ENCODE results near the gene ACOT8. TPM values are rescaled to one million over a fixed set of nuclear protein-coding genes. Genes with fewer than 3 reads are reported as not detected.
"Not testable (repeated sequence)": the region's sequence is repeated elsewhere in the genome, so short reads cannot be mapped to it uniquely, and the experiment has no call there.

ACOT8 gene
- 19.7 TPM for total RNA-seq

DNA sequence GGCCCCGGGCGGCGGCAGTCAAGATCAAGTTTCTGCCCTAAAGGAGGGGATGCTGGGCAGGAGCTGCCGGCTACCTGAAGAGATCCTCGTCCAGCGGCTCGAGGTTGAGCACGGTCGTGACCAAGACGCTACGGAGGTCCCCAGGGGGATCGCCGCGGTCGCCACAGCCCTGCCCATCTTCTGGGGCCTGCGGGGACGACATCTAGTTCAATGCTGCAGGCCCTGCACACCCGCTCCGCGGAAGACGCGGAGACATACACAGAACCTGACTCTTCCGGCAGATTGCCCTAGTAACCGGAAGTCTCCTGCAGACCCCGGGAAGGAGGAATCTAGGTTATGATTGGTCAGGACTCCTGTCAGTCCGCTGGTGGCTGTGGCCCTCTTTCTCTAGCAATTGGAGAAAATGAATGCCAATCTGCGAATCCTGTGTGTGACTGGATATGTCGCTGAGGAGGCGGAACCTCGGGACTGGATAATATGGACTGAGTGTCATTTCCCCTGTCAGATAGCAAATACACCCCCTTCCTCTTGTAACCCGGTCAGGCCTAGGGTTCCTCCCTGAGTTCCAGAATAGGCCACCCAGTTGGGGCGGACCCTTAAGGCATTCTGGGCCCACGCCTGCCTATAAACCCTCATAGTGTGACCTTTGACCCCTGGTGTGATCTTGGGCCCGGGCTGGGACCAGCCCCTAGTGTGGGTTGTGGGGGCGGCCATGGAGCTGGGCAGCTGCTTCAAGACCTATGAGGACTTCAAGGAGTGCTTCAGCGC is at the start of gene ACOT8, which contains the start of gene ZSWIM3:
ACOT8 (minus strand) TSS at position 279 of the 768 bp plus-strand sequence; CDS start at position 202, 77 bp downstream.
ZSWIM3 (plus strand) TSS at position 501 of the 768 bp plus-strand sequence; CDS start at position 713, 212 bp downstream.
- peak; percentile 99 for ATAC-seq
- DNase-seq (ENCODE audit: low spot score) = peak; percentile 95
- intact Hi-C loops (cut with DNase I) = no loop called here

DNA sequence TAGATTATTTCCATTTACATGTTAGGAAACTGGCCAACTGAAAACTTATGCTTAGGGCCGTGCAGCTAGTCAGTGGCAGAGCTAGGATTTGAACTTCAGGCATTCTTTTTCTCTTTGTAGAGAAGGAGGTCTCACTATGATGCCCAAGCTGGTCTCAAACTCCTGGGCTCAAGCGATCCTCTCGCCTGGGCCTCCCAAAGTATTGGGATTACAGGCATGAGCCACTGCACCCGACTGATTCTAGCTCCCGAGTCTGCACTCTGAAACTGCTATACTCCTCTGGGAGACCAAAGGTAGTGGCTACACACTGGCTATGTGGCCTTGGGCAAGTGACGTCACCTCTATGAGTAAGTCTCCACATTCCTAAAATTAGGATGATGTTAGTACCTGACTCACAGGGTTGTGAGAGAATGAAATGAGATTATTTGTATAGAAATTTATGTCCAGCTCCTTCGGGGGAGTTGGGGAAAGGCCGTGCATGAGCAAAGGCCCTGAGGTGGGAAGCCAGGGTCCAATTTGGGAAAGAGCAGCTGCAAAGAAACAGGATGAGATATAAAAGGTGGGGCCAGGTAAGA is 48.4 kb upstream of the ACOT8 start:
- intact Hi-C loops (cut with DNase I) = no loop called here

DNA sequence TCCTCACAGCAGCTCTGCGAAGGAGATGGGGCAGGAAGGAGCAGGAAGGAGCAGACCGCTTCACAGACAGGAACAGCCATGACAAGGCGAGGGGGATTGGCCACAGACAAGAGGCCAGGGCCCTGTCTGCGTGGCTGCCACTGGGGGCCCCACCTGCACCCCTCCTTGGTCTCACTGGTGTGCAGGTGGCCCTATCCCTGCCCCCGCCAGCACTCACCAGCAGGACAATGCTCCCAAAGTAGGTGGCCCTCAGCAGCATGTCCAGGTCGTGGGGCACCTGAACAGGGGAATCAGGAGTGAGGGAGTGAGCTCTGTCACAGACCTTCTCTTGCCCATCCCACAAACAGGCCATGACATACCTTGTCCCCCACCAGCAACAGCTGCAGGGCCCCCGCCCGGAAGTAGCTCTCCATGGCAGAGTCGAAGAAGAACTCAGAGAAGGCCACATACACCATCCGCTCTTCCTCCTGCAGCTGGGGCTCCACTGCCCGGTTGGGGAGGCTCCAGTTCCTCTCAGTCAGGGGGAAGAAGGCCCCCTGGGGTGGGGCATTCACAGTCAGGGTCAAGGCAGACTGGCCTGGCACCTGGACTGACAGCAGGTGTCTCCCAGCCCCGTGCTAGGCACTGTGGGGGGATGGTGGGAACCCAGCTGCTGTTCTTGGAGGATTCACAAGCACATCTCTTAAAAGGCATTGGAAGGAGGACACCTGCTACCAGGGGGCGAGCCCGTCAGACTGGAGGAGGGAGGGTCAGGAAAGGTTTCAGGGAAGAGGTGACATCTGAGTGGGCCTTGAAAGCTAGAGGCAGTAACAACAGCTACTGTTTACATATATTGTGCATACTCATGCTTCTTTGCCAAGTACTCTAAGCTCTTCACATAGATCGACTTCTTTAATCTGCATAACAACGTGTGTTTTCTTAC is 47.7 kb upstream of the ACOT8 start:
- ATAC-seq = no peak
- intact Hi-C loops (cut with DNase I) = no loop called here
- no peak for DNase-seq (ENCODE audit: low spot score)

More for the DNA sequence above, 48.4 kb upstream of the ACOT8 start:
- DNase-seq (ENCODE audit: low spot score) = no peak
- ATAC-seq = no peak

GRCh38 chr20:45902199-45902701 is 45.1 kb upstream of the ACOT8 start:
- ATAC-seq (no peak), DNase-seq (ENCODE audit: low spot score) (no peak)
- intact Hi-C loops (cut with DNase I) = no loop called here

DNA sequence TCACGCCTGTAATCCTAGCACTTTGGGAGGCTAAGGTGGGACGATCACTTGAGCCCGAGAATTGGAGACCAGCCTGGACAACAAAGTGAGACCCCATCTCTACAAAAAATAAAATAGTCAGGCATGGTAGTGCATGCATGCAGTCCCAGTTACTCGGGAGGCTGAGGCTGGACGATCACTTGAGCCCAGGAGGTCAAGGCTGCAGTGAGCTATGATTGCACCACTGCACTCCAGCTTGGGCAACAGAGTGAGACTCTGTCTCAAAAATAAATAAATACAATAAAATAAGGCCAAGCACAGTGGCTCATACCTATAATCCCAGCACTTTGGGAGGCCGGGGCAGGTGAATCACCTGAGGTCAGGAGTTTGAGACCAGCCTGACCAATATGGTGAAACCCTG is 44.1 kb upstream of the ACOT8 start:
- DNase-seq (ENCODE audit: low spot score); ATAC-seq; intact Hi-C loops (cut with DNase I): not testable (repeated sequence)

- ATAC-seq (no peak), DNase-seq (ENCODE audit: low spot score) (no peak)
- intact Hi-C loops (cut with DNase I) = loop anchor here (10.0 kb wide), 1 partner anchor 56 kb away; no protein-coding TSS in a partner anchor
Measured at GRCh38 chr20:45899046-45899835, 42.0 kb upstream of the ACOT8 start.

DNA sequence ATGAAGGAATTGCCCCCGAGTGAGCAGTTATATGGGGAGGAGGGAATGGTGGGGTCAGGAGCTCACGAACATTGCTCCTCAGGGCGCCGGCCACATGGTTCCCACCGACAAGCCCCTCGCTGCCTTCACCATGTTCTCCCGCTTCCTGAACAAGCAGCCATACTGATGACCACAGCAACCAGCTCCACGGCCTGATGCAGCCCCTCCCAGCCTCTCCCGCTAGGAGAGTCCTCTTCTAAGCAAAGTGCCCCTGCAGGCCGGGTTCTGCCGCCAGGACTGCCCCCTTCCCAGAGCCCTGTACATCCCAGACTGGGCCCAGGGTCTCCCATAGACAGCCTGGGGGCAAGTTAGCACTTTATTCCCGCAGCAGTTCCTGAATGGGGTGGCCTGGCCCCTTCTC is 41.1 kb upstream of the ACOT8 start:
- DNase-seq (ENCODE audit: low spot score) (no peak), ATAC-seq (peak; percentile 5)
- intact Hi-C loops (cut with DNase I) = loop anchor here (10.0 kb wide), 1 partner anchor 57 kb away; no protein-coding TSS in a partner anchor

DNA sequence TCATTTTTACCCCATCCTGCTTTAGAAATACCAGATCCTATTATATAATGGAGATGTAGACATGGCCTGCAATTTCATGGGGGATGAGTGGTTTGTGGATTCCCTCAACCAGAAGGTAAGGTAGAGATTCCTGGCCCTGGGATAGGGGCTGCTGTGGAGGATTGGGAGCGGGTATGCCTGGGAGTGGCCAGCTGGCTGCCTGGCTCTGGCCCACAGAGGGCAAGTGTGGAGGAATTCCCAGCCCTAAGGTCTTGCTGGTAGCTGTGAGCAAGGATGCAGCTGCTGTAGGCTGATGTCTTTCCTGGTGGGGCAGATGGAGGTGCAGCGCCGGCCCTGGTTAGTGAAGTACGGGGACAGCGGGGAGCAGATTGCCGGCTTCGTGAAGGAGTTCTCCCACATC is 40.5 kb upstream of the ACOT8 start:
- ATAC-seq = no peak
- DNase-seq (ENCODE audit: low spot score) = no peak
- intact Hi-C loops (cut with DNase I) = loop anchor here (10.0 kb wide), 1 partner anchor 57 kb away; no protein-coding TSS in a partner anchor

DNA sequence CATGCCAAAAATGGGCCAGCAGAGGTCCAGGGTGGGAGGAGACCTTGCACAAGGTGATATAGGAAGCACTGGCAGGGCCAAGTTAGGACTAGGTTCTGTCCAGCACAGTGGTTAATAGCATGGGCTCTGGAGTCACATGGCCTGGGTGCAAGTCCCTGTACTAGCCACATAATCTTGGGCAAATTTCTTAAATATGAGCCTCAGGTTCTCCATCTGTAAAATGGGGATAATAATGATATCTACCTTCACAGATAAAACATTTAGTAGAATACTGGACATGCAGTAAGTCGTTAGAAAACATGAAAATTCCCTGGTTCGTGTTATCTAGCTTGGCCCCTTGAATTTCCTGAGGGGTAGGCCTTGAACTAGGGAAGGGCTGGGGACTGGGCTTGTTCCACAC is 40.1 kb upstream of the ACOT8 start:
- intact Hi-C loops (cut with DNase I) = loop anchor here (10.0 kb wide), 1 partner anchor 58 kb away; no protein-coding TSS in a partner anchor
- DNase-seq (ENCODE audit: low spot score) (no peak), ATAC-seq (no peak)

GRCh38 chr20:45896641-45897161 is 39.5 kb upstream of the ACOT8 start:
- ATAC-seq = no peak
- intact Hi-C loops (cut with DNase I) = loop anchor here (10.0 kb wide), 1 partner anchor 58 kb away; no protein-coding TSS in a partner anchor

DNA sequence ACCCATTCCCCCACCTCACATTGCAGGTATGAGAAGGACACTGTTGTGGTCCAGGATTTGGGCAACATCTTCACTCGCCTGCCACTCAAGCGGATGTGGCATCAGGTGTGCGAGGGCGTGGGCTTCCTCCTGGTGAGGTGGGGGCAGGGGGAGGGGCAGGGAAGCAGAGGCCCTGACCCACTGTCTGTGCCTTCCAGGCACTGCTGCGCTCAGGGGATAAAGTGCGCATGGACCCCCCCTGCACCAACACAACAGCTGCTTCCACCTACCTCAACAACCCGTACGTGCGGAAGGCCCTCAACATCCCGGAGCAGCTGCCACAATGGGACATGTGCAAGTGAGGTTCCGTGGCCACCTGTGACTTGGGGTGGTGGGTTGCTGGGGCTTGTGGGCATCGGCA is 37.6 kb upstream of the ACOT8 start:
- DNase-seq (ENCODE audit: low spot score) (no peak), ATAC-seq (no peak)
- intact Hi-C loops (cut with DNase I) = loop anchor here (10.0 kb wide), 1 partner anchor 60 kb away; no protein-coding TSS in a partner anchor

More at GRCh38 chr20:45896641-45897161, 39.5 kb upstream of the ACOT8 start:
- DNase-seq (ENCODE audit: low spot score) = no peak

DNA sequence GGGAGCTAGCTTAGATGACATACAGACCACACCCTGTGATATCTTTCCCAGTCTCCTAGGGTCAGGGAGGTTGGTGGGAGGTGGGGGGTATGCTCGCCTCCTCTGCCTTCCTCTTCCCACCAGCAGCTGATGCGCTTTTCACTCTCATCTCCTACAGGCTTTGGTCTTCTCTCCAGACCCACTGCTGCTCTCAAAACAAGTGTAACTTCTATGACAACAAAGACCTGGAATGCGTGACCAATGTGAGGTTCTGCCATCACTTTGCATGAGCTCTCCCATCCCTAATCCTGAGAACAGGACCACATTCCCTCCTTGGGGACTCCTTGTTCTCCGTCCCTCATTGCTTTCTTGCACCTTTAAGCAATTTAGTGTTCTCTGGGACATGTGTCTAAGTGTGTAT is 36.6 kb upstream of the ACOT8 start:
- no peak for DNase-seq (ENCODE audit: low spot score)
- intact Hi-C loops (cut with DNase I) = loop anchor here (10.0 kb wide), 1 partner anchor 61 kb away; no protein-coding TSS in a partner anchor
- ATAC-seq = no peak

DNA sequence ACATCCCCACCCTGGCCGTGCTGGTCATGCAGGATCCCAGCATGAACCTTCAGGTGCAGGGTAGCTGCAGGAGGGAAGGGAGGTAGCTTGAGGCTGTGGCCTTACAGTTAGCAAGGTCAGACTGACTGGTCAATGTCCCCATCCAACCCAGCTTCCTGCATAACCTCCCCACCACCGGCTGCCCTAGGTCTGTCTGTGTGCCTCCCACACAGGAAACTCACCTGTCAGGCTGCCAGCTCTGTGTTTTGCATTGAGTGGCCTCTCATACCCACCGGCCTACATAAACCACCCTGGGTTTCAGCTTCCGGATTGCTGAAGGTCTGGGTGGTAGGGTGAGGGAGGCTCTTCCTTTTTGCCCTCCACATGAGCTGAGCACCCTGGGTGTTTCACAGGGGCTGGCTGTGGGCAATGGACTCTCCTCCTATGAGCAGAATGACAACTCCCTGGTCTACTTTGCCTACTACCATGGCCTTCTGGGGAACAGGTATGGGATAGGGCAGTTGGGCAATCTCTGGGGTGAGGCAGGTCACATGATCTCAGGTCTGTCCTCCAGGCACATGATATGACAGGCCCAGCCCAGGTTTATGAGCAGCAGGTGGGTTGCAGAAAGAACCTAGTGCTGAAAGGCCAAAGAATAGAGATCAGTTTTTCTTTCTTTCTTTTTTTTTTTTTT is 35.8 kb upstream of the ACOT8 start:
- ATAC-seq = no peak
- intact Hi-C loops (cut with DNase I) = loop anchor here (10.0 kb wide), 1 partner anchor 62 kb away; no protein-coding TSS in a partner anchor
- peak; percentile 64 for DNase-seq (ENCODE audit: low spot score)

DNA sequence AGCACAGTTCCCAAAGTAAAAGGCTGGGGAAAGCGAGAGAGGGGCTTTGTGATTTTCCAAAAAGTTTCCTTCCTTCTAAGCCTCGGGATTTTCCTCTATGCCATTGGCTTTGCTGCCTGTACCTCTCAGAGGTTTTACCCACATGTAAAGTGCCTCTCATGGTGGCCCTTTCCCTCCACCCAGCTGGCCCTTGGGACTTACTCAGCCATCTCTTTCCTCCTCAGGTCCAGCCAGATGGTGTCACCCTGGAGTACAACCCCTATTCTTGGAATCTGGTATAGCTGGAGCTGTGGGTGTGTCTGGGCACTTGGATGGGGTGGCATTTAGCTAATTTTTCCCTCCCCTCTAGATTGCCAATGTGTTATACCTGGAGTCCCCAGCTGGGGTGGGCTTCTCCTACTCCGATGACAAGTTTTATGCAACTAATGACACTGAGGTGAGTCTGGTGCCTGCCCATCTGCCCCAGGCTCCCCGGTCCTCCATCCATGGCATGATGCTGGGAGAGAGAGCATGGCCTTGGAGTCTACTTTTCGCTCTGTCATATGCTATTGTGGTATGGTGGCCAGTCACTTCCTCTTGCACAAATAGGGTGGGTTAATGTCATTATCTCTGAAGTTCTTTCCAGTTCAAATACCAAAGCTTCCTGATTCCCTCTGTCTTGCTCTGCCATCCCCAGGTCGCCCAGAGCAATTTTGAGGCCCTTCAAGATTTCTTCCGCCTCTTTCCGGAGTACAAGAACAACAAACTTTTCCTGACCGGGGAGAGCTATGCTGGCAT is 35.0 kb upstream of the ACOT8 start:
- intact Hi-C loops (cut with DNase I) = loop anchor here (10.0 kb wide), 1 partner anchor 63 kb away; no protein-coding TSS in a partner anchor
- DNase-seq (ENCODE audit: low spot score) (no peak), ATAC-seq (no peak)

DNA sequence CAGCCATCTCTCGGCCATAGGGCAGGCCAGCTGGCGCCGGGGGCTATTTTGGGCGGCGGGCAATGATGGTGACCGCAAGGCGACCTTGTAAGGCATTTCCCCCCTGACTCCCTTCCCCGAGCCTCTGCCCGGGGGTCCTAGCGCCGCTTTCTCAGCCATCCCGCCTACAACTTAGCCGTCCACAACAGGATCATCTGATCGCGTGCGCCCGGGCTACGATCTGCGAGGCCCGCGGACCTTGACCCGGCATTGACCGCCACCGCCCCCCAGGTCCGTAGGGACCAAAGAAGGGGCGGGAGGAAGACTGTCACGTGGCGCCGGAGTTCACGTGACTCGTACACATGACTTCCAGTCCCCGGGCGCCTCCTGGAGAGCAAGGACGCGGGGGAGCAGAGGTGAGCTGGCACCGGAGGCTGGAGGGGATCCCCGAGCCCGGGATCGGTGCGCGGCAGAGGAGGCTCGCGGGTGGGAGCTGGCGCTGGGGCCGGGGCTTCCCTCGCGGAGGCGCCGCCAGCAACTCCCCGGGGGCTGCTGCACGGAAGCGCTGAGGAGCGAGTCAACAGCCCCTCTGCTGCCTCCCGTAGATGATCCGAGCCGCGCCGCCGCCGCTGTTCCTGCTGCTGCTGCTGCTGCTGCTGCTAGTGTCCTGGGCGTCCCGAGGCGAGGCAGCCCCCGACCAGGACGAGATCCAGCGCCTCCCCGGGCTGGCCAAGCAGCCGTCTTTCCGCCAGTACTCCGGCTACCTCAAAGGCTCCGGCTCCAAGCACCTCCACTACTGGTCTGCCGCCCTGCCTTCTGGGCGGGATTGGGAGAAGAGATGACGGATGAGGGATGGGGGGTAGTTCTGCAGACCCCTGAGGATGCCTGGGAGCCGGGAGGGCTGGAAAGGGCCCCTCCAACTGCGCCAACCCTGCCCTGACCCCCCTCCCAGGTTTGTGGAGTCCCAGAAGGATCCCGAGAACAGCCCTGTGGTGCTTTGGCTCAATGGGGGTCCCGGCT is 34.1 kb upstream of the ACOT8 start, which contains the start of the genes CTSA and NEURL2:
CTSA (plus strand) TSS at position 351 of the 999 bp plus-strand sequence; CDS start at position 585, 234 bp downstream.
NEURL2 (minus strand) TSS at position 224 of the 999 bp plus-strand sequence; CDS start at position 7, 217 bp downstream.
- DNase-seq (ENCODE audit: low spot score) = peak; percentile 97
- peak; percentile 93 for ATAC-seq
- intact Hi-C loops (cut with DNase I) = loop anchor here (10.0 kb wide), 1 partner anchor 64 kb away; no protein-coding TSS in a partner anchor

Data from sciatic nerve (tissue), 2 donors.